ENCODE results near the gene KCNH8.

GRCh38 chr3:19331931-19332330 lies 183.6 kb downstream of the KCNH8 start:
- no peak for TF ChIP-seq CTCF (IDR thresholded peaks at IDR 0.05)
- no peak for TF ChIP-seq EZH2 (IDR thresholded peaks at IDR 0.05)
- no peak for TF ChIP-seq EZH2phosphoT487 (IDR thresholded peaks at IDR 0.05)
